Gastroesophageal sphincter (tissue), 4 donors: Measurements from ENCODE around the gene MZT1. TPM values are rescaled to one million over a fixed set of nuclear protein-coding genes. Genes with fewer than 3 reads are reported as not detected.

ENCODE experiments used
- ATAC-seq: fragments of 150-250 bp; one replicate; pipeline ENCODE4 v1.9.1; 2016; ENCODE audit warnings: mild to moderate bottlenecking, moderate library complexity
- H3K27ac ChIP-seq, 4 donors: fragments of 200-600 bp; sonication (generic) in 3 of 4; 1 replicate in 3 of 4; 2 replicates in 1 of 4; pipeline ENCODE4 v1.5.1; 2016 to 2019
- H3K27me3 ChIP-seq: fragments of 200-600 bp; sonication (generic); one replicate; pipeline ENCODE4 v1.5.1; 2019
- H3K36me3 ChIP-seq, 2 donors: fragments of 200-600 bp; sonication (generic); one replicate each; pipeline ENCODE4 v1.5.1; 2019; ENCODE audit warnings: control low read depth in 1 of 2
- H3K4me1 ChIP-seq, 3 donors: fragments of 200-600 bp; sonication (generic); 1 replicate in 2 of 3; 2 replicates in 1 of 3; pipeline ENCODE4 v1.5.1; 2016 to 2019; ENCODE audit warnings: control low read depth in 2 of 3
- H3K4me3 ChIP-seq, 2 donors: fragments of 200-600 bp; sonication (generic); one replicate each; pipeline ENCODE4 v1.5.1; 2019; ENCODE audit warnings: mild to moderate bottlenecking in 1 of 2, moderate library complexity in 1 of 2
- H3K9me3 ChIP-seq, 3 donors: fragments of 200-600 bp; sonication (generic); one replicate each; pipeline ENCODE4 v1.5.1; 2017 to 2019; ENCODE audit warnings: control low read depth in 2 of 3
- EP300 ChIP-seq: sonication (generic); formaldehyde crosslinking; IDR thresholded peaks from one replicate; pipeline ENCODE4 v1.6.1; 2017; ENCODE audit warnings: antibody characterized with exemption, mild to moderate bottlenecking
- POLR2A ChIP-seq, 2 donors: fragments of 450-650 bp; IDR thresholded peaks; one replicate each; pipeline ENCODE4 v1.6.1; 2017; ENCODE audit warnings: antibody characterized with exemption in 2 of 2, mild to moderate bottlenecking in 2 of 2, moderate library complexity in 1 of 2
- POLR2AphosphoS5 ChIP-seq: sonication (generic); formaldehyde crosslinking; IDR thresholded peaks from one replicate; pipeline ENCODE4 v1.6.1; 2017; ENCODE audit warnings: antibody characterized with exemption
- WGBS, 2 donors: methylation state at CpG; one replicate each; pipeline ENCODE4 v1.1.5; 2018; ENCODE audit warnings: low coverage in 1 of 2; 5-methylcytosine and 5-hydroxymethylcytosine counted together
- total RNA-seq, 4 donors: library from RNA; depleted of rRNA; stranded (reverse); fragments of >200 nt; gene quantifications; one replicate each; pipeline ENCODE4 v1.1.0, GENCODE V29; 2016
- TF ChIP-seq, protein P1 (sequence below), 4 experiments: fragments of 200-600 bp in 2 of 4; fragments of 450-650 bp in 2 of 4; sonication (generic) in 1 of 4; IDR thresholded peaks; one replicate each; pipeline ENCODE4 v1.5.1; 2017 to 2019; ENCODE audit warnings: antibody characterized with exemption in 4 of 4, mild to moderate bottlenecking in 2 of 4, moderate library complexity in 2 of 4

The MZT1 gene
- total RNA-seq, 4 donors from 2014 or later: 4.7 to 12.1 (median 7.8) TPM

DNA sequence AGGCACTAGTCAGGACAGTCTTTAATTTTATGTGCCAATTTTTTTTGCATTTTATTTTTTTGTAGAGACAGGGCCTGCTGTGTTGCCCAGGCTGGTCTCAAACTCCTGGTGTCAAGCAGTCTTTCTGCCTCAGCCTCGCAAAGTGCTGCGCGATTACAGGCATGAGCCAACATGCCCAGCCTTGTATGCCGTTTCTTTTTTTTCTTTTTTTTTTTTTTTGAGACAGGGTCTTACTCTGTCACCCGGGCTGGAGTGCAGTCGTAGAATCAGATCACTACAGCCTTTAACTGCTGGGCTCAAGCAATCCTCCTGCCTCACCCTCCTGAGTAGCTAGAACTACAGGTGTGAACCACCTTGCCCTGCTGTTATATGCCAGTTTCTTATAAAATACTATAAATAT lies 26.7 kb upstream of the MZT1 start:
- Histone ChIP-seq H3K27ac (no peak overlapping the region), H3K36me3 (peaks cover 9 to 86% of the 10 kb centered on the region in 2 donors), H3K4me1 (no peaks in the 10 kb centered on the region), H3K4me3 (no peak overlapping the region), H3K27me3 (no peaks in the 10 kb centered on the region), H3K9me3 (no peaks in the 10 kb centered on the region)
- ATAC-seq: no peak
- TF ChIP-seq POLR2AphosphoS5: no peak
- TF ChIP-seq, protein P1, sequence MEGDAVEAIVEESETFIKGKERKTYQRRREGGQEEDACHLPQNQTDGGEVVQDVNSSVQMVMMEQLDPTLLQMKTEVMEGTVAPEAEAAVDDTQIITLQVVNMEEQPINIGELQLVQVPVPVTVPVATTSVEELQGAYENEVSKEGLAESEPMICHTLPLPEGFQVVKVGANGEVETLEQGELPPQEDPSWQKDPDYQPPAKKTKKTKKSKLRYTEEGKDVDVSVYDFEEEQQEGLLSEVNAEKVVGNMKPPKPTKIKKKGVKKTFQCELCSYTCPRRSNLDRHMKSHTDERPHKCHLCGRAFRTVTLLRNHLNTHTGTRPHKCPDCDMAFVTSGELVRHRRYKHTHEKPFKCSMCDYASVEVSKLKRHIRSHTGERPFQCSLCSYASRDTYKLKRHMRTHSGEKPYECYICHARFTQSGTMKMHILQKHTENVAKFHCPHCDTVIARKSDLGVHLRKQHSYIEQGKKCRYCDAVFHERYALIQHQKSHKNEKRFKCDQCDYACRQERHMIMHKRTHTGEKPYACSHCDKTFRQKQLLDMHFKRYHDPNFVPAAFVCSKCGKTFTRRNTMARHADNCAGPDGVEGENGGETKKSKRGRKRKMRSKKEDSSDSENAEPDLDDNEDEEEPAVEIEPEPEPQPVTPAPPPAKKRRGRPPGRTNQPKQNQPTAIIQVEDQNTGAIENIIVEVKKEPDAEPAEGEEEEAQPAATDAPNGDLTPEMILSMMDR (IDR thresholded peaks at IDR 0.05): no peak
- no peak for TF ChIP-seq EP300
- no peak for TF ChIP-seq POLR2A (IDR thresholded peaks at IDR 0.05)
- WGBS, 2 donors: 40 to 76% methylated on average over 1 to 5 of the region's 6 CpGs

DNA sequence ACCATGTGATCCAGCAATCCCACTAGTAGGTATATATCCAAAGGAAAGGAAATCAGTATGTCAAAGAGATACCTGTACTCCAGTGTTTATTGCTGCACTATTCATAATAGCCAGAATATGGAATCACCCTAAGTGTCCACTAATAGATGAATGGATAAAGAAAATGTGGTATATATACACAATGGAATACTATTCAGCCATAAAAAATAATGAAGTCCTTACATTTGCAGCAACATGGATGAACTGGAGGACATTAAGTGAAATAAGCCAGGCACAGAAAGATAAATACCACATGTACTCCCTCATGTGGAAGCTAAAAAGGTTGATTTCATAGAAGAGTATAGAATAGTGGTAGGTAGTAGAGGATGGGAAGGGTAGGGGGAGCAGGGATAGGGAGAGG lies 23.8 kb upstream of the MZT1 start:
- no peak overlapping the region for H3K4me3 ChIP-seq
- H3K27ac ChIP-seq: no peak overlapping the region
- ATAC-seq: no peak
- peaks cover 0 to 77% of the 10 kb centered on the region in 2 donors for H3K36me3 ChIP-seq
- H3K27me3 ChIP-seq: no peaks in the 10 kb centered on the region
- TF ChIP-seq, protein P1 (IDR thresholded peaks at IDR 0.05): no peak
- TF ChIP-seq POLR2AphosphoS5 (no peak), EP300 (no peak), POLR2A (IDR thresholded peaks at IDR 0.05) (no peak)
- H3K9me3 ChIP-seq: no peaks in the 10 kb centered on the region
- no peaks in the 10 kb centered on the region for H3K4me1 ChIP-seq

DNA sequence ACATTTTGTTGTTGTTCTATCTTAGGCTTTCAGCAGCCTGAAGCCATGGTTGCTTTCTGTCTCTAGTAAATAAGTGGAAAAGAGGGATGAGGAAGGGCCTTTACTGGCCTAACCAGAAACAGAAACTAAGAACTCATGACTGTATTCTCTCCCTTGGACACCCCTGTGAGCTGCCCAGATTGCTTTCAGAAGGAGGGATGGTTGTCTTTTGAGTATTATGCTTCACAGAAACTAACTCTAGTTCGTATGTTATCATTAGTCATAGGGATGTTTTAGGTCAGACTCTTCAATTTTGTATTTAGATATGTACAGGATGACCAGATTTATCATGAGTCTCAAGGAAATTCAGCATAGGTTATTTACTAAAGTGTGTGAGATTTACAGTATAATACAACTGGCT lies 17.8 kb upstream of the MZT1 start:
- Histone ChIP-seq H3K4me1 (no peaks in the 10 kb centered on the region), H3K27me3 (no peaks in the 10 kb centered on the region), H3K9me3 (no peaks in the 10 kb centered on the region), H3K4me3 (no peak overlapping the region), H3K36me3 (peaks cover 0 to 44% of the 10 kb centered on the region in 2 donors), H3K27ac (no peak overlapping the region)
- no peak for TF ChIP-seq POLR2AphosphoS5
- TF ChIP-seq POLR2A (IDR thresholded peaks at IDR 0.05): no peak
- no peak for TF ChIP-seq EP300
- TF ChIP-seq, protein P1 (IDR thresholded peaks at IDR 0.05): no peak
- 86 to 95% methylated on average over 1 of the region's 1 CpG for WGBS, 2 donors
- no peak for ATAC-seq

DNA sequence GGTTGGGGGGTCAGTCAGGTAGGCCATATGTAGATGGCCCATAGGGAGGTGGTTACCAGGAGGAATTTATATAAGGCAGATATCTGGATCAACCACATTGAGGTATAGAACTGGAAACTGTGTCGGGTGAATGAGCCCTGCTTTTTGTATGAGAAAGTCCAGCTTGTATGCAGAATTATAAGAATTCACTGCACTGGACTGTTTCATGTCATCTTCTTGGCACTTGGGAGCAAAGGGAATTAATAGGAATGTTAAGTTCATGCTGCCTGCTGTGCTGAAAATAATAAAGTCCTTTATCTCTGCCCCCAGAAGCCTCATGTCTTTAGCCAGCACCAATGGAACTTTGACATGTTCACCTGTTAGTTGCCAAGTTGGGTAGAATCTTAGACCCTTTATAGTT lies 12.6 kb upstream of the MZT1 start:
- no peaks in the 10 kb centered on the region for H3K4me1 ChIP-seq
- no peaks in the 10 kb centered on the region for H3K27me3 ChIP-seq
- TF ChIP-seq, protein P1 (IDR thresholded peaks at IDR 0.05): no peak
- TF ChIP-seq POLR2AphosphoS5 (no peak), POLR2A (IDR thresholded peaks at IDR 0.05) (no peak), EP300 (no peak)
- H3K9me3 ChIP-seq: no peaks in the 10 kb centered on the region
- H3K4me3 ChIP-seq: no peak overlapping the region
- H3K27ac ChIP-seq: no peak overlapping the region
- 17 to 25% methylated on average over 1 of the region's 1 CpG for WGBS, 2 donors
- peaks cover 0 to 41% of the 10 kb centered on the region in 2 donors for H3K36me3 ChIP-seq
- no peak for ATAC-seq

DNA sequence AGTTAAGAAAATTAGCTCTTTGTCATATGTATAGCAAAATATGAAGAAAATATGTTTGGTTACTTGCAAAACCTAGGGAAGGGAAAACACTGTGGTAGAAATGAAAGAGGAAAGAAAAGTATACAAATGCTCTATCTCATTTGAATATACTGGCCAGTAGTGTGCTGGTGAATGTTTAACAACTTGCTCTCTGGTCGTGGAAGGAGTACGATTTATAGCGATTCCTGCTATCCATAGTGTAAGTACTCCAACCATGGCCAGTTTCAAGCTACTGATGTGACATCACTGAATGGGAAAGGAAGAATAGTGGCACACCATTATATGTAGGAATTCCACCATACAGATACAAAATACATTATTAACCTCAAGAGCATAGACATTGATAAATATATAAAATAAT lies 9.6 kb upstream of the MZT1 start:
- no peak for TF ChIP-seq EP300
- TF ChIP-seq POLR2AphosphoS5: no peak
- no peak for TF ChIP-seq POLR2A (IDR thresholded peaks at IDR 0.05)
- TF ChIP-seq, protein P1 (IDR thresholded peaks at IDR 0.05): no peak
- WGBS, 2 donors: 94 to 100% methylated on average over 3 of the region's 3 CpGs
- Histone ChIP-seq H3K4me1 (no peaks in the 10 kb centered on the region), H3K36me3 (peaks cover 0 to 30% of the 10 kb centered on the region in 2 donors), H3K27me3 (no peaks in the 10 kb centered on the region), H3K27ac (no peak overlapping the region), H3K4me3 (no peak overlapping the region), H3K9me3 (no peaks in the 10 kb centered on the region)
- ATAC-seq: no peak
